ENCODE measurements around the gene DSE.
"Not testable (repeated sequence)": the region's sequence is repeated elsewhere in the genome, so short reads cannot be mapped to it uniquely, and the experiment has no call there.

DSE gene

DNA sequence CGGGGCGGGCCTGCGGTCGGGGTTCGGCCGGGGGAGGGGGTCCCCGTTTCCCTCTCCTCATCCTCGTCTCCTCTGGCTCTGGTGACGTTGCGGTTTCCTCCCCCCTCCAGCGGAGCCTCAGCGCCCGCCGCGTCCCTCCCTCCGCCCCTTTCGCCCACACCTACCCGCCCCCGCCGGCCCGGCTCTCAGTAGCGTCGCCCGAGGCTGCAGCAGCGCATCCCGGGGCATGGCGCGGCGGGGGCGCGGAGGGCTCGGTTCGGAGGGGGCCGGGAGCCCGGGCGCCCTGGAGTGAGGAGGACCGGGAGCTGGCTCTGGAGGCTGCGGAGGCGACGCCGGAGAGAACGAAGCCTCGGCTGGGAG, at the start of gene DSE:
DSE (plus strand) TSS at position 188 of the 360 bp plus-strand sequence. CDS start 28,304 bp downstream, outside the sequence.
- TF ChIP-seq, protein P1, sequence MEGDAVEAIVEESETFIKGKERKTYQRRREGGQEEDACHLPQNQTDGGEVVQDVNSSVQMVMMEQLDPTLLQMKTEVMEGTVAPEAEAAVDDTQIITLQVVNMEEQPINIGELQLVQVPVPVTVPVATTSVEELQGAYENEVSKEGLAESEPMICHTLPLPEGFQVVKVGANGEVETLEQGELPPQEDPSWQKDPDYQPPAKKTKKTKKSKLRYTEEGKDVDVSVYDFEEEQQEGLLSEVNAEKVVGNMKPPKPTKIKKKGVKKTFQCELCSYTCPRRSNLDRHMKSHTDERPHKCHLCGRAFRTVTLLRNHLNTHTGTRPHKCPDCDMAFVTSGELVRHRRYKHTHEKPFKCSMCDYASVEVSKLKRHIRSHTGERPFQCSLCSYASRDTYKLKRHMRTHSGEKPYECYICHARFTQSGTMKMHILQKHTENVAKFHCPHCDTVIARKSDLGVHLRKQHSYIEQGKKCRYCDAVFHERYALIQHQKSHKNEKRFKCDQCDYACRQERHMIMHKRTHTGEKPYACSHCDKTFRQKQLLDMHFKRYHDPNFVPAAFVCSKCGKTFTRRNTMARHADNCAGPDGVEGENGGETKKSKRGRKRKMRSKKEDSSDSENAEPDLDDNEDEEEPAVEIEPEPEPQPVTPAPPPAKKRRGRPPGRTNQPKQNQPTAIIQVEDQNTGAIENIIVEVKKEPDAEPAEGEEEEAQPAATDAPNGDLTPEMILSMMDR (IDR thresholded peaks at IDR 0.05): no peak
- Mint-ChIP-seq H3K4me3 (peak within 1 kb of the TSS; percentile 93), H3K4me1 (peaks cover 26% of the 10 kb centered on the region), H3K27me3 (ENCODE audit: low read depth, poor library complexity) (no peaks in the 10 kb centered on the region), H3K27ac (peak within 1 kb of the TSS; percentile 87), H3K36me3 (ENCODE audit: low read depth) (peaks cover 10% of the 10 kb centered on the region), H3K9me3 (no peaks in the 10 kb centered on the region)
- peak; percentile 85 for DNase-seq

DNA sequence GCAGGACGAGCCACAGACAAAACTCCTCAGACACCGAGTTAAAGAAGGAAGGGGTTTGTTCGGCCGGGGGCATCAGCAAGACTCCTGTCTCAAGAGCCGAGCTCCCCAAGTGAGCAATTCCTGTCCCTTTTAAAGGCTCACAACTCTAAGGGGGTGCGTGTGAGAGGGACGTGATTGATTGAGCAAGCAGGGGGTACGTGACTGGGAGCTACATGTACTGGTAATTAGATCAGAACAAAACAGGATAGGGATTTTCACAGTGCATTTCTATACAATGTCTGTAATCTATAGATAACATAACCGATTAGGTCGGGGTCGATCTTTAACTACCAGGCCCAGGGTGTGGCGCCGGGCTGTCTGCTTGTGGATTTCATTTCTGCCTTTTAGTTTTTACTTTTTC, 48.8 kb upstream of the DSE start:
- not testable (repeated sequence) for H3K4me3 Mint-ChIP-seq; H3K9me3 Mint-ChIP-seq; DNase-seq; H3K36me3 Mint-ChIP-seq (ENCODE audit: low read depth); H3K27me3 Mint-ChIP-seq (ENCODE audit: low read depth, poor library complexity); H3K4me1 Mint-ChIP-seq; H3K27ac Mint-ChIP-seq

DNA sequence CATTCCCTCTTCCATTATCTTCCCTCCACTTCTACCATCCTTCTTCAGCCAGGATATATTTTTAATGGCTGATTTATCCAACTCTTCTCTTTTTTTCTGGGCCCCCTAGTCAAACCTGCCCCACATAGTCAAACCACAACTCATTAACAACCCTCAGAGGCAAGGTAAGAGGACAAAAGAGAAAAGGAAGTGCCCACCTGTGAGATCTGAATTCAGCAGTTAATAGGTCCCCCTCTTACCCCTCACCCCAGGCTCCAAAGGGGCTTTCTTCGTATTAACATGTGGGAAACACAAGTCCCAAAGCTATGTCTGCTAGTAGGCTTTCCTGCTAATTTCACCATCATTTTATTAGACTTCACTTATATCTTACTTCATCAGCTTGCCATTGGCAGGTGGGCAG, 46.9 kb upstream of the DSE start:
- no peak for DNase-seq
- TF ChIP-seq, protein P1 (IDR thresholded peaks at IDR 0.05): no peak
- H3K27ac Mint-ChIP-seq: peak overlapping the region; percentile 8
- H3K4me3 Mint-ChIP-seq: no peak overlapping the region
- peaks cover 2% of the 10 kb centered on the region for H3K27me3 Mint-ChIP-seq (ENCODE audit: low read depth, poor library complexity)
- H3K36me3 Mint-ChIP-seq (ENCODE audit: low read depth): peaks cover 6% of the 10 kb centered on the region
- no peaks in the 10 kb centered on the region for H3K9me3 Mint-ChIP-seq
- peaks cover 23% of the 10 kb centered on the region for H3K4me1 Mint-ChIP-seq

DNA sequence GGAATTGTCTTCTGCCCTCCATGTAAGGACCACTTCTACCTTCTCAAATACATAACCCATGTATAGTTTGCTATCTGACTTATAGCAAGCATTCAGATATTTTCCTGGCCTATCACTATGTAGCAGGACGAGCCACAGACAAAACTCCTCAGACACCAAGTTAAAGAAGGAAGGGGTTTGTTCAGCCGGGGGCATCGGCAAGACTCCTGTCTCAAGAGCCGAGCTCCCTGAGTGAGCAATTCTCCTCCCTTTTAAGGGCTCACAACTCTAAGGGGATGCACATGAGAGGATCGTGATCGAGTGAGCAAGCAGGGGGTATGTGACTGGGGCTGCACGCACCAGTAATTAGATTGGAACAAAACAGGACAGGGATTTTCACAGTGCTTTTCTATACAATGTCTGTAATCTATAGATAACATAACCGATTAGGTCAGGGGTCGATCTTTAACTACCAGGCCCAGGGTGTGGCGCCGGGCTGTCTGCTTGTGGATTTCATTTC, 45.1 kb upstream of the DSE start:
- H3K36me3 Mint-ChIP-seq (ENCODE audit: low read depth); DNase-seq; H3K9me3 Mint-ChIP-seq; H3K27me3 Mint-ChIP-seq (ENCODE audit: low read depth, poor library complexity); H3K4me3 Mint-ChIP-seq: not testable (repeated sequence)
- Mint-ChIP-seq H3K27ac (peak overlapping the region; percentile 8), H3K4me1 (peaks cover 23% of the 10 kb centered on the region)

DNA sequence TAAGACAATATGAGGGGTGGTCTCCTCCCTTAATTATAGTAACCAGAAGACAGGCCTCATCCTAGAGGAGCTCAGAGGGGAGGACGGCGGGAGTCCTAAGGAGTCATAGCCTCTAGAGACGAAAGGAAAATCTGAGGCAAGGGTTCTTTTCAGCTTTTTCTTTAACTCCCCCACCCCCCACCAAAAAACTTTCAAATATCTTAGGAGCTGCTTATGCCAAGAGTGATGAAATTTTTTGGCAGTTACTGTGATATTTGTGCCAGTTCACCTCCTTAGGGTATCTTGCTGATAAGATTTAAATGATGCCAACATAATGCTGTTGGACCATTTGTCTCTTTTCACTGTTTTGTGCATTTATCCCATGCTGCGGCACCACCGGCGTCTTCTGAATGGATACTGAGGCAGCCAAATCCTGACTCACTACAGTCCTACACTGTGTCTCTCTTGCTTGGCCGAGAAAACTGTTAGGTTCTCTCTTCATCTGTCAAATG, 44.5 kb upstream of the DSE start:
- TF ChIP-seq, protein P1 (IDR thresholded peaks at IDR 0.05): no peak
- H3K27me3 Mint-ChIP-seq (ENCODE audit: low read depth, poor library complexity): peaks cover 2% of the 10 kb centered on the region
- DNase-seq: no peak
- H3K36me3 Mint-ChIP-seq (ENCODE audit: low read depth): peaks cover 6% of the 10 kb centered on the region
- no peaks in the 10 kb centered on the region for H3K9me3 Mint-ChIP-seq
- no peak overlapping the region for H3K4me3 Mint-ChIP-seq
- no peak overlapping the region for H3K27ac Mint-ChIP-seq
- H3K4me1 Mint-ChIP-seq: peaks cover 23% of the 10 kb centered on the region

DNA sequence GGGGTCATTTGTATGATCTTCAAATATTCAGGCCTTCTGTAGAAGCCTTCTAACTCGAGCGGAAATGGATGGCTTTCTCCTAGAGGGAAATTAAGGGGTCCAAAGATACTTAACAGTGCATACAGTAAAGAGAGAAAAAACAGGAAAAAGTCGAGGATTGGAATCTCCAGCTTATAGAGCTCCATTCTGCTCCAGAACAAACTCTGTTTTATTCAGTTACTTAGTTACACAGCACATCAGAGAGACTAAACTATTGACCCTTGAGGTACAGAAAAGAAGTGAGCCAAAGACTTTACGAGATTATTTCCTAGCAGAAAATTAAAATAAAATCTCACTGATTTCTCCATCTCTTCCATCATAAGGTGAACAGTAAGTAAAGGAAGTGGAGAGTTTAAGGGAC, 43.8 kb upstream of the DSE start:
- H3K9me3 Mint-ChIP-seq: no peaks in the 10 kb centered on the region
- H3K27me3 Mint-ChIP-seq (ENCODE audit: low read depth, poor library complexity): peaks cover 2% of the 10 kb centered on the region
- TF ChIP-seq, protein P1 (IDR thresholded peaks at IDR 0.05): no peak
- H3K36me3 Mint-ChIP-seq (ENCODE audit: low read depth): peaks cover 6% of the 10 kb centered on the region
- no peak for DNase-seq
- H3K4me1 Mint-ChIP-seq: peaks cover 19% of the 10 kb centered on the region
- H3K27ac Mint-ChIP-seq: no peak overlapping the region
- no peak overlapping the region for H3K4me3 Mint-ChIP-seq

DNA sequence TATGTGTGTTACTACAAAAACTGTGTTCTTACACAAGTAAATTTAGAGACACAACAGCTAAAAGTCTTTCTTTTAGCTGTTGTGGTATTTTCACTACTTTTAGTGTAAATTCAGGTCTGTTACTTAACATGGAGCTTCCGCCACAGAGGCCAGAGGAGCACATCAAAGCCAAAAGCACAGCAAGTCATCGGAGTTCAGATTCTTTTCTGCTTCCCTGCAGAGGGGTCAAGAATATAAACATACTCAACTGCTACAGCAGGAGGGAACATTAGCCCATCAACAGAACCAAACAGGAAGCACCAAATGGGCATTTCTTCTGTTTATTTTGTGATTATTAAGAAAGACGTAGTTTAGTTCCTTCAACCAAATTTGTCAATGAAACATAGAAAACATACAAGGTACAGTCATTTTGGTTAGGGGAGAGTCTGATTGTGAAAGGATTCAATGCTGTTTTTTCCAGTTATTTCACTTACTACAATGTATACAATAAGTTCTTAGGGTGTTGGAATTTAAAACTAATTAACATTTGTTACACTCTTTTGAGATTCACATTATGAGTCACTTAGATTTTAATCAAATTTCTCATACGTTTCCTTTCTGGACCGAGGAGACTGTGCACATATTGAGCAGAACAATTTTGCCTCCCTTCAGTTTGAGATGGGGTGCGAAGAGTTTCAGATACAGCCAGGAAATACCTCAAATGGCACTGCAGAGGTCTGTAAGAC, 42.8 kb upstream of the DSE start:
- Mint-ChIP-seq H3K4me1 (peaks cover 19% of the 10 kb centered on the region), H3K36me3 (ENCODE audit: low read depth) (peaks cover 7% of the 10 kb centered on the region), H3K4me3 (no peak overlapping the region), H3K27me3 (ENCODE audit: low read depth, poor library complexity) (peaks cover 2% of the 10 kb centered on the region), H3K9me3 (no peaks in the 10 kb centered on the region), H3K27ac (peak overlapping the region; percentile 94)
- DNase-seq: no peak
- TF ChIP-seq, protein P1 (IDR thresholded peaks at IDR 0.05): no peak
